HCT116 (cell line): Measurements from ENCODE around the gene LSM12. TPM values are rescaled to one million over a fixed set of nuclear protein-coding genes. Genes with fewer than 3 reads are reported as not detected.

Experiments used
- ATAC-seq: fragments of 200-7000 bp; cut with Tn5 transposase; 2 replicates; pipeline ENCODE4 v1.9.1; 2020; ENCODE audit warnings: mild to moderate bottlenecking, moderate library complexity
- BruUV-seq: library from RNA; stranded (reverse); fragments of 400-500 nt; replicated peaks from 2 replicates; lab custom pipeline; 2021; lab: Mats Ljungman, UMichigan
- CTCF ChIA-PET: fragments of 300-600 bp; sonication (Branson Sonifier 250); formaldehyde crosslinking; loops from one replicate; lab custom pipeline; 2021; ENCODE audit warnings: antibody characterized with exemption; lab: Charles Lee
- POLR2A ChIA-PET: fragments of 300-600, 350-600 bp; sonication (Branson Sonifier 250); formaldehyde crosslinking; loops from one replicate; lab custom pipeline; 2021; ENCODE audit warnings: antibody characterized with exemption; lab: Charles Lee
- RAD21 ChIA-PET, 2 experiments: fragments of 300-600 bp; sonication (Branson Sonifier 250); formaldehyde crosslinking; loops; one replicate each; lab custom pipeline; 2023; ENCODE audit warnings: low total read pairs in 2 of 2; ENCODE audit not compliant: uncharacterized antibody in 2 of 2, unreplicated experiment in 2 of 2, low non-redundant PET in 1 of 2; lab: Charles Lee
- DNase-seq: peaks from one replicate; pipeline ENCODE4 v3.0.0-alpha.2; 2010; ENCODE audit warnings: low read depth, low spot score
- H2AFZ ChIP-seq: fragments of 200-600 bp; shearing (Covaris generic), sonication (generic); 2 replicates; pipeline ENCODE4 v1.6.1; 2017; ENCODE audit warnings: low read depth, mixed run types, mixed read lengths, antibody characterized with exemption, low read length; ENCODE audit not compliant: poor library complexity, severe bottlenecking
- H3K27ac ChIP-seq: 2 replicates; pipeline ENCODE4 v1.5.1; 2012; ENCODE audit warnings: low read depth, low read length
- H3K27me3 ChIP-seq: fragments of 200-600 bp; sonication (generic); 2 replicates; pipeline ENCODE4 v1.6.1; 2016; ENCODE audit warnings: mixed run types, low read length, mixed read lengths; ENCODE audit not compliant: insufficient read depth
- H3K36me3 ChIP-seq, 2 experiments: fragments of 200-500 bp in 1 of 2; fragments of 200-600 bp in 1 of 2; sonication (Bioruptor generic) in 1 of 2; sonication (generic) in 1 of 2; 2 replicates each; pipeline versions ENCODE4 v1.5.1 to v1.6.1; 2014 to 2016; ENCODE audit warnings: low read length in 2 of 2, inconsistent platforms in 1 of 2, mixed read lengths in 1 of 2, mixed run types in 1 of 2; ENCODE audit not compliant: insufficient read depth in 2 of 2, control insufficient read depth in 1 of 2
- H3K4me1 ChIP-seq, 2 experiments: fragments of 200-600 bp in 1 of 2; sonication (generic) in 1 of 2; 2 replicates each; pipeline versions ENCODE4 v1.5.1 to v1.6.1; 2012 to 2017; ENCODE audit warnings: low read length in 2 of 2, inconsistent platforms in 1 of 2, mild to moderate bottlenecking in 1 of 2, mixed read lengths in 1 of 2, mixed run types in 1 of 2, moderate library complexity in 1 of 2; ENCODE audit not compliant: insufficient read depth in 2 of 2, control insufficient read depth in 1 of 2
- H3K4me2 ChIP-seq: fragments of 200-600 bp; sonication (generic); 2 replicates; pipeline ENCODE4 v1.6.1; 2017; ENCODE audit warnings: mixed run types, low read length, mixed read lengths
- H3K4me3 ChIP-seq, 2 experiments: fragments of 200-600 bp in 1 of 2; sonication (generic) in 1 of 2; replicated peaks in 1 of 2; 2 replicates each; pipeline ENCODE4 v1.5.1; 2011 to 2016; ENCODE audit warnings: low read length in 2 of 2, control low read depth in 1 of 2, low read depth in 1 of 2, mild to moderate bottlenecking in 1 of 2, mixed read lengths in 1 of 2, mixed run types in 1 of 2
- H3K79me2 ChIP-seq: fragments of 200-600 bp; sonication (generic); 2 replicates; pipeline ENCODE4 v1.6.1; 2017; ENCODE audit warnings: mild to moderate bottlenecking, mixed run types, low read length, moderate library complexity, mixed read lengths; ENCODE audit not compliant: insufficient read depth
- H3K9ac ChIP-seq: fragments of 200-600 bp; sonication (generic); 2 replicates; pipeline ENCODE4 v1.6.1; 2016; ENCODE audit warnings: low read length, mixed read lengths
- H3K9me2 ChIP-seq: fragments of 200-600 bp; sonication (generic), shearing (Covaris generic); 2 replicates; pipeline ENCODE4 v1.6.1; 2017; ENCODE audit warnings: mixed run types, mild to moderate bottlenecking, moderate library complexity; ENCODE audit not compliant: insufficient read depth
- H3K9me3 ChIP-seq, 2 experiments: fragments of 200-500 bp in 1 of 2; fragments of 200-600 bp in 1 of 2; sonication (Bioruptor generic) in 1 of 2; sonication (generic) in 1 of 2; 2 replicates each; pipeline ENCODE4 v1.6.1; 2014 to 2017; ENCODE audit warnings: low read length in 2 of 2, mixed read lengths in 2 of 2, inconsistent platforms in 1 of 2, low read depth in 1 of 2, mild to moderate bottlenecking in 1 of 2, mixed run types in 1 of 2, moderate library complexity in 1 of 2; ENCODE audit not compliant: control insufficient read depth in 1 of 2, insufficient read depth in 1 of 2
- H4K20me1 ChIP-seq: fragments of 200-600 bp; sonication (generic), shearing (Covaris generic); 2 replicates; pipeline ENCODE4 v1.6.1; 2017; ENCODE audit warnings: mixed run types, mild to moderate bottlenecking, moderate library complexity; ENCODE audit not compliant: insufficient read depth
- ELF1 ChIP-seq: IDR thresholded peaks from 2 replicates; pipeline ENCODE4 v1.6.1; 2012; ENCODE audit warnings: low read depth, borderline replicate concordance
- JUND ChIP-seq: IDR thresholded peaks from 2 replicates; pipeline ENCODE4 v1.6.1; 2012
- POLR2A ChIP-seq: IDR thresholded peaks from 2 replicates; pipeline ENCODE4 v1.7.0; 2011; ENCODE audit warnings: borderline replicate concordance; ENCODE audit not compliant: insufficient read depth, insufficient read length; ENCODE audit errors: extremely low read depth
- SRF ChIP-seq: IDR thresholded peaks from 2 replicates; pipeline ENCODE4 v1.6.1; 2012; ENCODE audit warnings: low read depth
- TCF7L2 ChIP-seq: IDR thresholded peaks from 2 replicates; pipeline ENCODE4 v1.7.0; 2011; ENCODE audit warnings: borderline replicate concordance, inconsistent platforms; ENCODE audit not compliant: insufficient read depth, insufficient read length; ENCODE audit errors: extremely low read depth
- ZFX ChIP-seq: fragments of 450-650 bp; IDR thresholded peaks from 2 replicates; pipeline ENCODE4 v1.6.1; 2017
- intact Hi-C: fragments of 100-400 bp; cut with micrococcal nuclease; formaldehyde crosslinking; loops from 2 replicates; pipeline ENCODE4 v1.10.0; 2022
- total RNA-seq: library from RNA; stranded (reverse); gene quantifications from one replicate; pipeline ENCODE4 v1.2.1, GENCODE V29; 2021; ENCODE audit not compliant: unreplicated experiment
- TF ChIP-seq, protein P1 (sequence below), 3 experiments: fragments of 200-600 bp in 1 of 3; sonication (generic) in 1 of 3; IDR thresholded peaks in 2 of 3; conservative IDR thresholded peaks in 1 of 3; 2 replicates each; pipeline ENCODE4 v1.5.1; 2012 to 2017; ENCODE audit warnings: low read depth in 2 of 3, low read length in 2 of 3, antibody characterized with exemption in 1 of 3, borderline replicate concordance in 1 of 3, control low read depth in 1 of 3, mild to moderate bottlenecking in 1 of 3, mixed read lengths in 1 of 3, mixed run types in 1 of 3, moderate library complexity in 1 of 3; ENCODE audit not compliant: insufficient read depth in 1 of 3

The LSM12 gene
- total RNA-seq, 1 experiment from 2014 or later: 99.6 TPM

DNA sequence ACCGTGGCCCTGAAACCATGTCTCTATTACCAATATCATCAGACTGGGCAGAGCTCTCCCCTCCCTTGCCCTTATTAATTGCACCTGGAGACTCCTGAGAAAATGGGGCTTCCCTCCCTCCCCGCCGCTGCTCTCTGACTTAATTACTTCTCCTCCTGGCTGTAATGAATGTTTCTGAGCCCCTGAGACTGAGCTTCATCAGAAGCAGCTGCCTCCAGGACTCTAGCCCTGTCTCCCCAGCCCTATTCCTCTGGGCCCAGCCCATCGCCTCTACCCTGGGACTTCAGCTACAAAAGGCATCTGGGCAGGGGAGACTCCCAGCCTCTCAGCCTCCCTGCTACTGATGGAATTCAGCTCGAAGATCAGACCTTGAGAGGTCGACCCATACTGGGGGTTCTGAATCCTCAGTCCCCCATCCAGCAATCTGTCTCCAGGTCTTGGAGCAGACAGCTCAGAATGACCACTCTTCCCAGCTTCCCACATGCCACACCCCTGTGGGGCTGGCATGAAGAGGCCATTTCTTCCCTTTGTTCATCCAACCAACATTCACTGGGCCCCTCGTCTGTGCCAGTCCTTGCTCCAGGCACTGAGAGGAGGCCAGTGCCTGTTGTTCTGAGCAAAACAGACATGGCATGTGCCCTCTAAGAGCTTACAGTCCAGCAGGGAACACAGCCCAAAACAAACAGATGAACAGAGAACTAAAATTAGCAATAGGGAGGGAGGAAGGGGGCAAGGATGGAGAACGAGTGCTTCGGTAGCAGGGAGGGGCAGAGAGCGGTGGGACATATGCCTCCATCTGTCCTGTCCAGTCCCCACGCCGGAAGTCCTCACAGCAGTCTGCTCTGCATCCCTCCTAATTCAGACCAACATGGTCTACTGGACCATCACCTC lies 79.1 kb downstream of the LSM12 start:
- DNase-seq (no peak), ATAC-seq (no peak)
- CTCF ChIA-PET: interaction anchor here (0.7 kb wide), 1 partner anchor 43 kb away, joined by 3 read pairs; no protein-coding TSS in a partner anchor
- Histone ChIP-seq H2AFZ (no peak overlapping the region), H3K9me2 (no peaks in the 10 kb centered on the region), H3K4me1 (no peaks in the 10 kb centered on the region), H3K9ac (no peak overlapping the region), H3K9me3 (no peaks in the 10 kb centered on the region), H4K20me1 (no peaks in the 10 kb centered on the region), H3K27me3 (no peaks in the 10 kb centered on the region), H3K4me2 (no peak overlapping the region), H3K27ac (no peak overlapping the region), H3K4me3 (no peak overlapping the region), H3K79me2 (no peaks in the 10 kb centered on the region), H3K36me3 (no peaks in the 10 kb centered on the region)
- POLR2A ChIA-PET: no interaction called here
- TF ChIP-seq SRF (no peak), ELF1 (no peak), JUND (no peak), ZFX (no peak), TCF7L2 (no peak), POLR2A (no peak)
- TF ChIP-seq, protein P1, sequence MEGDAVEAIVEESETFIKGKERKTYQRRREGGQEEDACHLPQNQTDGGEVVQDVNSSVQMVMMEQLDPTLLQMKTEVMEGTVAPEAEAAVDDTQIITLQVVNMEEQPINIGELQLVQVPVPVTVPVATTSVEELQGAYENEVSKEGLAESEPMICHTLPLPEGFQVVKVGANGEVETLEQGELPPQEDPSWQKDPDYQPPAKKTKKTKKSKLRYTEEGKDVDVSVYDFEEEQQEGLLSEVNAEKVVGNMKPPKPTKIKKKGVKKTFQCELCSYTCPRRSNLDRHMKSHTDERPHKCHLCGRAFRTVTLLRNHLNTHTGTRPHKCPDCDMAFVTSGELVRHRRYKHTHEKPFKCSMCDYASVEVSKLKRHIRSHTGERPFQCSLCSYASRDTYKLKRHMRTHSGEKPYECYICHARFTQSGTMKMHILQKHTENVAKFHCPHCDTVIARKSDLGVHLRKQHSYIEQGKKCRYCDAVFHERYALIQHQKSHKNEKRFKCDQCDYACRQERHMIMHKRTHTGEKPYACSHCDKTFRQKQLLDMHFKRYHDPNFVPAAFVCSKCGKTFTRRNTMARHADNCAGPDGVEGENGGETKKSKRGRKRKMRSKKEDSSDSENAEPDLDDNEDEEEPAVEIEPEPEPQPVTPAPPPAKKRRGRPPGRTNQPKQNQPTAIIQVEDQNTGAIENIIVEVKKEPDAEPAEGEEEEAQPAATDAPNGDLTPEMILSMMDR (IDR thresholded peaks at IDR 0.05 in 2 of 3, conservative IDR thresholded peaks at IDR 0.05 in 1 of 3; ENCODE audit: borderline replicate concordance in 1 of 3, insufficient read depth in 1 of 3, low read depth in 2 of 3, low read length in 2 of 3): no peak
- intact Hi-C loops: no loop called here
- RAD21 ChIA-PET: no interaction called here
- no TSS peak for BruUV-seq
